T47D (cell line): ENCODE measurements around the gene LRGUK.
"Not testable (repeated sequence)": the region's sequence is repeated elsewhere in the genome, so short reads cannot be mapped to it uniquely, and the experiment has no call there.

Experiments
- DNase-seq, 2 experiments: peaks; one replicate each; pipeline versions ENCODE4 v3.0.0 to v3.0.0-alpha.2; 2011 to 2012; ENCODE audit warnings: low read depth in 1 of 2, low spot score in 1 of 2
- JUND ChIP-seq: IDR thresholded peaks from 2 replicates; pipeline ENCODE4 v1.6.1; 2012; ENCODE audit warnings: low read depth
- in situ Hi-C: cut with HindIII; loops from 2 replicates; pipeline ENCODE4 v1.10.0; 2016; ENCODE audit warnings: low sequenced_read_pairs, low pct_unique_long_range_greater_than_20kb

The LRGUK gene

DNA sequence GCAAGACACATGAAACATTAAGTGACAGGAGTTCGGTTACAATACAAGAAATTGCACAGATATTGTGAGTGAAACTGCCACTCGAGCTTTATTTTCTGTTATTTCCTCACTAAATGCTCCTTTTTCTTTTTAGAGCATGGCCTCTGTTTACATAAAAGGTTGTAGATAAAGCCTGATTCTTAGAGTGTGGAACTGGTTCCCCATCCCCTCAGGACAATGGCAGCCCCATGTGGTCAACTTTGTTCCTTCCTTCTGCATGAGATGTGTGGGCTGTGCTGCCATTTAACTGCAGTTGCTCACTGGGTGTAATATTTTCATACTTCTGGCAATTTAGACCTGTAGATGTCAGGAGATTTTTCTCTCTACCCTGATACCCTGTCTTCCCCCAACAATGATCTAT is 70.2 kb downstream of the LRGUK start:
- in situ Hi-C loops, result no loop called here
- no peak for TF ChIP-seq JUND
- no peak for DNase-seq

GRCh38 chr7:134200970-134201369 is 73.8 kb downstream of the LRGUK start:
- no peak for DNase-seq
- no peak for TF ChIP-seq JUND
- in situ Hi-C loops, result no loop called here

GRCh38 chr7:134201569-134202261 is 74.6 kb downstream of the LRGUK start:
- DNase-seq, result no peak
- in situ Hi-C loops, result no loop called here
- TF ChIP-seq JUND, result no peak

DNA sequence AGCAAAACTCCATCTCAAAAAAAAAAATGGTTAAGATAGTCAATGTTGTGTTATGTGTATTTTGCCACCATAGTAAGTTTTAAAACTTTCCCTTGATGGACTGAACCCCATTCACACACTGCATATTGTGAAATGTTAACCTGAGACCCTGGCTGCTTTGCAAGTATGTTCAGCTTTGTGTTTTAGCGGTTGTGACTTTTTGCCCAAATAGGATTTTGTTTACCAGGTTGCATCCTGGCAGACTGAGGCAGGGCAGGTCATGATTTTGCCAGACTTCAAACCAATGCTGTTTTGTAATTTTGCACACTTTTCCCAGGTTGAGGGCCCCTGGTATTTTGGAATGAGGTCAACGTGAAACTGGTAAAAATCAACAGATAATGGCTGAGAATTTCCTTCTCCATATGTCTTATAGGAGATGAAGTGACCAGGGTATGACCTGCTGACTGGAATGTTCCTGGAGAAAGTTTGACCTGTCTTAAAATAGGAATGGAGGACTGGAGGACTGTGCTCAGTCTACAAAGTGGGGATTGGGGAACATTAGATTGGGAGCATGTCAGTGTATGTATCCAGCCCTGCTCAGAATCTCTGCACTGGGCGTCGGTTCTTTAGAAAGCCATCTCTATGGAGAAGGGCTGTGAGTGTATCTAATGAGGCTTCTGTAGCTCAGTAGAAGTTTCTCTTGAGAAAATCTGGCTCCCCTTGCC is 76.2 kb downstream of the LRGUK start:
- no peak for DNase-seq
- in situ Hi-C loops, result no loop called here
- no peak for TF ChIP-seq JUND

- in situ Hi-C loops, result no loop called here
- no peak for TF ChIP-seq JUND
- no peak for DNase-seq
These were observed 82.3 kb downstream of the LRGUK start for GRCh38 chr7:134209322-134210015.

- in situ Hi-C loops, result no loop called here
- no peak for TF ChIP-seq JUND
- DNase-seq, result no peak
These were observed 83.1 kb downstream of the LRGUK start for GRCh38 chr7:134210227-134210626.

GRCh38 chr7:134210976-134211663 is 84.0 kb downstream of the LRGUK start:
- in situ Hi-C loops, result no loop called here
- no peak for TF ChIP-seq JUND

DNA sequence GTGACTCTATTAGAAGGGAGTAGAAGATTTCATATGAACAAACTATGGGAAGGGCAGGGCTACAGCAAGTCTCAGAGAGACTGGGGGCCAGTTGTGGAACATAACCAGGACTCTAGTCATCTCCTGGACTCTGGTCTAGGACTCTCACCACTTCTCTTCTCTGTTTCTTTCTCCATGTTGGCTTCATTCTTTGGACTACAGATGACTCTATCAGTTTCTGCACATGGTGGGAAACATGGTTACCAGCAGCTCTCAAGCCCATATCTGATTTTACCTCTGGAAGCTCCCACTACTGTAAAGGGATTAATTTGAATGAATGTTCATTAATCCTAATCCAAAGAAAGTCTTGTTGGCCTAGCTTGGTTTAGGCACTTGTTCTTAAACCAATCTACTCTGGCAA is 84.7 kb downstream of the LRGUK start:
- in situ Hi-C loops, result no loop called here
- no peak for DNase-seq
- no peak for TF ChIP-seq JUND

More at GRCh38 chr7:134210976-134211663, 84.0 kb downstream of the LRGUK start:
- DNase-seq, result no peak

DNA sequence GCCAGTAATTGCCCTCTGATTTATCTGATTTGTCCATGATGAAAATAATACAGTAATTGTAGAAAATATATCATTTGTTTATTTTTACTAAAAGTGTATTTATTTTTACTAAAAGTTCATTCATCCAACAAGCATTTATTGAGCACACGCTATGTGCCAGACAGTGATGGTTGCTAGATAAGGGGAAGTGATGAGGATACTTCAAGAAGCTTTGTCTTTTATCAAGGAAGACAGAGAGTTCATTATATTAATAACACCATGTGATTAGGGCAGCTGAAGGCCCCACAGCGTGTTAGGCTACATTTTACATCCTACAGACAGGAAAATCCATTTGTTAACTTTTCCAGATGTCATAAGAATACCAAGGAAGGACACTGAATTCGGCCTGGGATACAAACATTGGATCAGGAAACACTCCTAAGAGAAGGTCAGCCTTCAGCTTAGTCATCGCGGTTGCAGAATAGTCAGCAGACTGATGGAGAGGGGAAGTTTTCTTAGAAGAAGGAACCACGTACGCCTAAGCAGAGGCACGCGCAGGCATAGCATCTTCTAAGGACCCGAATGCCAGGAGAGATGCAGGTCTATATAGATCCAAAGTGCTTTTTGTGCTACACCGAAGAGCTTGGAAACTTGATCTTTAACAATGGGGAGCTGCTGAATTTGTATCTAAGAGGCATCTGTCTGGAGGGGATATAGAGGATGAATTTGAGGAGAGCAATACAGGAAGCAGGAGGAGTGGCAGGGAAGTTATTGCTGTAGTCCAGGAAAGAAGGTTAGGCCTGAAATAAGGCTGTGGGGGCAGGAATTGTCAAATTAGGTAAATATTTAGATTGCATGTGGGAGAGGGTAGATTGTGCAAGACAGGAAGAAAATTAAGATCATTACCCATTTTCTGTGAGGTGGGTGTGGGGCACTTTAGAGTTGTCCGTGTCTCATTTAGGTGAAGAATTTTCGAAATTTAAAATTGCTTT is 85.7 kb downstream of the LRGUK start:
- TF ChIP-seq JUND, result no peak
- in situ Hi-C loops, result no loop called here
- no peak for DNase-seq

GRCh38 chr7:134220236-134220635 is 93.1 kb downstream of the LRGUK start:
- in situ Hi-C loops, result no loop called here
- no peak for DNase-seq

DNA sequence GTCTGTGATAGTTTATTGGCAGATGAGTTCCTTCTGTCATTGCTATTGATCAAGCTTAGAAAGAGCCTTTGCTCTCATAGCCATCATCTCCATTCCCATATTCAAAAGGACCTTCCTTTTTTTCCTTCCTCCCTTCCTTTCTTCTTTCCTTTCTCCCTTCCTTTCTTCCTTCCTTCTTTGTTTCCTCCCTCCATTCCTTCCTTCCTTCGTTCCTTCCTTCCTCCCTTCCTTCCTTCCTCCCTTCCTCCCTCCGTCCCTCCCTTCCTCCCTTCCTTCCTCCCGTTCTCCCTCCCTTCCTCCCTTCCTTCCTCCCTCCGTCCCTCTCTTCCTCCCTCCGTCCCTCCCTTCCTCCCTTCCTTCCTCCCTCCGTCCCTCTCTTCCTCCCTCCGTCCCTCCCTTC is 104.2 kb downstream of the LRGUK start:
- in situ Hi-C loops, DNase-seq: not testable (repeated sequence)

More at GRCh38 chr7:134220236-134220635, 93.1 kb downstream of the LRGUK start:
- TF ChIP-seq JUND, result no peak

DNA sequence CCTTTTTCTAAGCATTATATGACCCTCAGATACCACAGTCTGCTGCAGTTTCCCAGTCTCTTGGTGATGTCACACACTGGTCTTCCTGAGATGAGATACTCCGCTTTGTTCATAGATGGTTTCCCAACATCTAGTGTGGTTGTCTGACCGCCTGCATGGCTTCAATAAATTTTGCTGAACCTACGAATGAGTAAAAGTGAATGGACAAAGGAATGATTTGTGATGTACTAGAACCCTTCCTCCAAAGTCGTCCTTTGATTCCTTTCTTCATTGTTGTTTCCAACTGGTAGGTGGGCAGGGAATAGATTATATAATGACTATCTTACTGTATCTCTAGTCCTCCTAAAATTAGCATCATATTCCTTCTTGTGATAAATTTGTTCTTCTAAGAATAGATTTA is 107.1 kb downstream of the LRGUK start:
- no peak for TF ChIP-seq JUND
- in situ Hi-C loops, result no loop called here
- DNase-seq, result no peak
